Type B pancreatic cell (in vitro differentiated cells): Measurements from ENCODE around the gene MED25. TPM values are rescaled to one million over a fixed set of nuclear protein-coding genes. Genes with fewer than 3 reads are reported as not detected.
A peak's percentile ranks its signal among the peaks of the same experiment; 100 is the strongest.

Source experiments
- DNase-seq: peaks from one replicate; pipeline ENCODE4 v3.0.0; 2021; ENCODE audit warnings: mixed read lengths; ENCODE audit not compliant: unreplicated experiment; ENCODE audit errors: extremely low spot score
- H3K27ac Mint-ChIP-seq: 2 replicates; pipeline ENCODE4 v1.8.0; 2021; ENCODE audit warnings: mild to moderate bottlenecking, mixed read lengths
- H3K27me3 Mint-ChIP-seq: 2 replicates; pipeline ENCODE4 v1.8.0; 2021; ENCODE audit warnings: mixed read lengths
- H3K36me3 Mint-ChIP-seq: 2 replicates; pipeline ENCODE4 v1.8.0; 2021; ENCODE audit warnings: mixed read lengths
- H3K4me1 Mint-ChIP-seq: one replicate; pipeline ENCODE4 v1.8.0; 2021; ENCODE audit warnings: mixed read lengths; ENCODE audit not compliant: unreplicated experiment
- H3K4me3 Mint-ChIP-seq: 2 replicates; pipeline ENCODE4 v1.8.0; 2021; ENCODE audit warnings: mild to moderate bottlenecking, mixed read lengths
- H3K9me3 Mint-ChIP-seq: 2 replicates; pipeline ENCODE4 v1.8.0; 2021; ENCODE audit warnings: mixed read lengths
- microRNA-seq: library from miRNA; unstranded; fragments of <30 nt; microRNA quantifications from one replicate; pipeline ENCODE4, GENCODE V29; 2020
- total RNA-seq: library from RNA; stranded (reverse); gene quantifications from 2 replicates; pipeline ENCODE4 v1.2.1, GENCODE V29; 2021; ENCODE audit warnings: low replicate concordance
- TF ChIP-seq, protein P1 (sequence below): fragments of 200-600 bp; sonication (generic); conservative IDR thresholded peaks from 2 replicates; pipeline ENCODE4 v1.5.0; 2021; ENCODE audit warnings: antibody characterized with exemption, mild to moderate bottlenecking

MED25 gene
- total RNA-seq, 1 donor from 2014 or later = 88.9 TPM

DNA sequence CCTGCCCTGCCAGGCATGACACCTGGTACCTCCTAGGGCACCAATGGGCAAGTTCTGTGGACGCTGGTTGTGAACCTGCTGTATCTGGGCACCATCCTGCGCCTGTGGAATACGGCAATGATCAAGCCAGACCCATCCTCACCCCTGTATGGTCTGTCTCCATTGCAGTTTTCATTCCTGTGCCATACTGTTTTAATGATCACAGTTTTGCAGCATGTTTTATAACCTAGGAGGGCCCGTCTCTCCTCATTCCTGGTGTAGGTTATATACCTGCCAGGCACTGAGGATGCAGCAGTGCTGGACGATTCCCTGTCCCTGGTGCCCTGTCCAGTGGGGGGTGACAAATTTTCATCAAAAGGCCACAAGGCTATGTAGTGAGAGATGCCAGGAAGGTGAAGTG, 65.0 kb downstream of the MED25 start:
- H3K36me3 Mint-ChIP-seq = peaks cover 25% of the 10 kb centered on the region
- H3K27me3 Mint-ChIP-seq = no peaks in the 10 kb centered on the region
- H3K4me1 Mint-ChIP-seq = peaks cover 1% of the 10 kb centered on the region
- H3K27ac Mint-ChIP-seq = no peak overlapping the region
- H3K9me3 Mint-ChIP-seq = no peaks in the 10 kb centered on the region
- TF ChIP-seq, protein P1, sequence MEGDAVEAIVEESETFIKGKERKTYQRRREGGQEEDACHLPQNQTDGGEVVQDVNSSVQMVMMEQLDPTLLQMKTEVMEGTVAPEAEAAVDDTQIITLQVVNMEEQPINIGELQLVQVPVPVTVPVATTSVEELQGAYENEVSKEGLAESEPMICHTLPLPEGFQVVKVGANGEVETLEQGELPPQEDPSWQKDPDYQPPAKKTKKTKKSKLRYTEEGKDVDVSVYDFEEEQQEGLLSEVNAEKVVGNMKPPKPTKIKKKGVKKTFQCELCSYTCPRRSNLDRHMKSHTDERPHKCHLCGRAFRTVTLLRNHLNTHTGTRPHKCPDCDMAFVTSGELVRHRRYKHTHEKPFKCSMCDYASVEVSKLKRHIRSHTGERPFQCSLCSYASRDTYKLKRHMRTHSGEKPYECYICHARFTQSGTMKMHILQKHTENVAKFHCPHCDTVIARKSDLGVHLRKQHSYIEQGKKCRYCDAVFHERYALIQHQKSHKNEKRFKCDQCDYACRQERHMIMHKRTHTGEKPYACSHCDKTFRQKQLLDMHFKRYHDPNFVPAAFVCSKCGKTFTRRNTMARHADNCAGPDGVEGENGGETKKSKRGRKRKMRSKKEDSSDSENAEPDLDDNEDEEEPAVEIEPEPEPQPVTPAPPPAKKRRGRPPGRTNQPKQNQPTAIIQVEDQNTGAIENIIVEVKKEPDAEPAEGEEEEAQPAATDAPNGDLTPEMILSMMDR = no peak
- H3K4me3 Mint-ChIP-seq = no peak overlapping the region
- no peak for DNase-seq

DNA sequence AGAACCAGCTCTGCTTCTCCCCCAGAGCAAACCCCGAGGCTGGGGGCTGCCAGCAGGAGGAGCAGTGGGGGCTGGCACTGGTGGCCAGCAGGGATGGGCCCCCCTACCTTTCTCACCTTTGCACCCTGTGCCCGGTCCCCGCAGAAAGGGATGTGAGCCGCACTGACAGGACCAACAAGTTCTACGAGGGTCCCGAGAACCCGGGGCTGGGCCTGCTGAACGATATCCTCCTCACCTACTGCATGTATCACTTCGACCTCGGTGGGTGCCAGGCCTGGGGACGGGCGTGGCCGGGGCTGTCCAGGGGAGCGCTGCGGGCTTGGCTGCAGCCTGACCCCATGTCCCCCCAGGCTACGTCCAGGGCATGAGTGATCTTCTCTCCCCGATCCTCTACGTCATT, 66.0 kb downstream of the MED25 start:
- peaks cover 24% of the 10 kb centered on the region for H3K36me3 Mint-ChIP-seq
- H3K4me3 Mint-ChIP-seq = no peak overlapping the region
- no peaks in the 10 kb centered on the region for H3K9me3 Mint-ChIP-seq
- H3K27me3 Mint-ChIP-seq = no peaks in the 10 kb centered on the region
- DNase-seq = no peak
- no peak overlapping the region for H3K27ac Mint-ChIP-seq
- TF ChIP-seq, protein P1 = no peak
- no peaks in the 10 kb centered on the region for H3K4me1 Mint-ChIP-seq

DNA sequence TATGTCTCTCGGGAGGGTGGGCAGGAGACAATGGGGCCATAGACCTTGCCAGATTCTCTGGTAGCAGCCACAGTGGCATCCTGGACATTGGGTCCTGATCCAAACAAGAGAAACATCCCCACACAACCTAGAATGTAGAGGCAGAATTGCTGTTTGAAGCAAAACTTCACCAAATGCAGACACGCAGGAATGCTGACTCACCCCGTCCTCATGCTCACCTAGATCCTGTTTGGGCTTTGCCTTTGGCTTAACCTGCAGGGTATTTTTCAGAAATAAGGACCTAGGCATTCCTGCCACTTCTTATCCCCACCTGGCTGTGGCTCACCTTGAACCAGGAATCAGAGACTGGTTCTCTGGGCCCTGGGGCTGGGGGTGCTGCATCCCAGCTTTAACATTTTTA, 66.7 kb downstream of the MED25 start:
- Mint-ChIP-seq H3K36me3 (peaks cover 24% of the 10 kb centered on the region), H3K4me1 (no peaks in the 10 kb centered on the region), H3K9me3 (no peaks in the 10 kb centered on the region), H3K27ac (no peak overlapping the region), H3K27me3 (no peaks in the 10 kb centered on the region), H3K4me3 (no peak overlapping the region)
- TF ChIP-seq, protein P1 = no peak
- DNase-seq = no peak

Small RNAs within 50 kb of the gene (microRNA-seq; reads per million reads assigned to microRNA genes)
- gene MIR4749 = 3.3 reads per million, percentile 8 among the genes with 10 or more reads in this experiment
- not detected for gene MIR6799
- 1.1 reads per million for gene MIR6800

Other genes with a start within 250 kb of the MED25 start
- gene NOSIP, start 237.7 kb upstream of the MED25 start, total RNA-seq = 56.3 and 62.0 TPM in 2 replicates
- 5.1 and 5.2 TPM in 2 replicates for gene PRRG2, start 237.0 kb upstream of the MED25 start, total RNA-seq
- 32.0 and 40.0 TPM in 2 replicates for gene PRR12, start 227.1 kb upstream of the MED25 start, total RNA-seq
- gene RRAS, start 178.1 kb upstream of the MED25 start, total RNA-seq = 10.6 and 16.0 TPM in 2 replicates
- gene SCAF1, start 176.1 kb upstream of the MED25 start, total RNA-seq = 75.0 and 78.1 TPM in 2 replicates
- 81.4 and 86.6 TPM in 2 replicates for gene IRF3, start 152.4 kb upstream of the MED25 start, total RNA-seq
- gene BCL2L12, start 152.4 kb upstream of the MED25 start, total RNA-seq = 40.8 and 49.2 TPM in 2 replicates
- 131 and 195 TPM in 2 replicates for gene PRMT1, start 141.0 kb upstream of the MED25 start, total RNA-seq
- gene ADM5, start 128.7 kb upstream of the MED25 start, total RNA-seq = 1.7 and 3.2 TPM in 2 replicates
- gene CPT1C, start 127.2 kb upstream of the MED25 start, total RNA-seq = 7.8 and 65.0 TPM in 2 replicates
- not detected in 2 replicates for gene TSKS, start 55.0 kb upstream of the MED25 start, total RNA-seq
- 75.2 and 82.9 TPM in 2 replicates for gene AP2A1, start 51.3 kb upstream of the MED25 start, total RNA-seq
- gene FUZ, start 5.0 kb upstream of the MED25 start, total RNA-seq = 26.8 and 29.3 TPM in 2 replicates
- 248 and 388 TPM in 2 replicates for gene PTOV1, start 32.9 kb downstream of the MED25 start, total RNA-seq
- 72.3 and 125 TPM in 2 replicates for gene PNKP, start 49.3 kb downstream of the MED25 start, total RNA-seq
- gene AKT1S1, start 59.1 kb downstream of the MED25 start, total RNA-seq = 35.8 and 40.1 TPM in 2 replicates
- gene TBC1D17, start 59.4 kb downstream of the MED25 start, total RNA-seq = 33.9 and 45.9 TPM in 2 replicates
- gene IL4I1, start 78.6 kb downstream of the MED25 start, total RNA-seq = 0.58 and 0.74 TPM in 2 replicates
- gene ATF5, start 110.9 kb downstream of the MED25 start, total RNA-seq = 18.1 and 21.4 TPM in 2 replicates
- 77.4 and 88.8 TPM in 2 replicates for gene NUP62, start 111.2 kb downstream of the MED25 start, total RNA-seq
- 0.27 and 0.36 TPM in 2 replicates for gene SIGLEC11, start 142.9 kb downstream of the MED25 start, total RNA-seq
- gene VRK3, start 207.1 kb downstream of the MED25 start, total RNA-seq = 44.6 and 51.9 TPM in 2 replicates
- 13.4 and 14.3 TPM in 2 replicates for gene ZNF473, start 207.7 kb downstream of the MED25 start, total RNA-seq